ENCODE measurements around the gene PATJ. TPM values are rescaled to one million over a fixed set of nuclear protein-coding genes. Genes with fewer than 3 reads are reported as not detected.
A peak's percentile ranks its signal among the peaks of the same experiment; 100 is the strongest.

Gene PATJ
- total RNA-seq, 2 experiments from 2014 or later, result 6.8 to 13.7 TPM

- Mint-ChIP-seq H3K4me1 (peaks cover 2% of the 10 kb centered on the region), H3K27me3 (no peaks in the 10 kb centered on the region), H3K36me3 (peaks cover 2% of the 10 kb centered on the region), H3K27ac (no peak overlapping the region), H3K9me3 (ENCODE audit: low read depth) (no peaks in the 10 kb centered on the region), H3K4me3 (no peak overlapping the region)
- DNase-seq (no peak), ATAC-seq (no peak)
- CTCF ChIA-PET, result interaction anchor here (0.7 kb wide), 1 partner anchor 52 kb away, joined by 3 read pairs; no protein-coding TSS in a partner anchor
Measured at GRCh38 chr1:61732726-61733125, 9.6 kb upstream of the PATJ start.

- H3K4me3 Mint-ChIP-seq, result peak overlapping the region; percentile 93
- H3K27ac Mint-ChIP-seq, result peak overlapping the region; percentile 82
- ATAC-seq, result no peak
- CTCF ChIA-PET, result no interaction called here
- H3K4me1 Mint-ChIP-seq, result peaks cover 25% of the 10 kb centered on the region
- no peaks in the 10 kb centered on the region for H3K9me3 Mint-ChIP-seq (ENCODE audit: low read depth)
- DNase-seq, result no peak
- H3K36me3 Mint-ChIP-seq, result peaks cover 3% of the 10 kb centered on the region
- no peaks in the 10 kb centered on the region for H3K27me3 Mint-ChIP-seq
Measured at GRCh38 chr1:61740751-61741700, 1.3 kb upstream of the PATJ start.

GRCh38 chr1:61742620-61743430 is 545 bp downstream of the PATJ start:
- peak overlapping the region; percentile 11 for H3K27ac Mint-ChIP-seq
- DNase-seq, result no peak

GRCh38 chr1:61743431-61743705 is 1.1 kb downstream of the PATJ start:
- ATAC-seq, result no peak
- Mint-ChIP-seq H3K27me3 (no peaks in the 10 kb centered on the region), H3K9me3 (ENCODE audit: low read depth) (no peaks in the 10 kb centered on the region), H3K4me3 (peak overlapping the region; percentile 64), H3K4me1 (peaks cover 27% of the 10 kb centered on the region), H3K36me3 (peaks cover 3% of the 10 kb centered on the region), H3K27ac (peak overlapping the region; percentile 11)
- no peak for DNase-seq
- CTCF ChIA-PET, result interaction anchor here (1.2 kb wide), 1 partner anchor 18 kb away, joined by 3 read pairs; the partner anchor contains the start of gene TM2D1

More at GRCh38 chr1:61742620-61743430, 545 bp downstream of the PATJ start:
- no peaks in the 10 kb centered on the region for H3K9me3 Mint-ChIP-seq (ENCODE audit: low read depth)
- ATAC-seq, result peak; percentile 72
- H3K27me3 Mint-ChIP-seq, result no peaks in the 10 kb centered on the region
- peaks cover 27% of the 10 kb centered on the region for H3K4me1 Mint-ChIP-seq
- CTCF ChIA-PET, result no interaction called here
- peaks cover 3% of the 10 kb centered on the region for H3K36me3 Mint-ChIP-seq
- H3K4me3 Mint-ChIP-seq, result peak overlapping the region; percentile 93

GRCh38 chr1:61743716-61744580 is 1.7 kb downstream of the PATJ start:
- ATAC-seq (no peak), DNase-seq (no peak)
- no peaks in the 10 kb centered on the region for H3K27me3 Mint-ChIP-seq
- H3K4me1 Mint-ChIP-seq, result peaks cover 27% of the 10 kb centered on the region
- H3K36me3 Mint-ChIP-seq, result peaks cover 3% of the 10 kb centered on the region
- CTCF ChIA-PET, result interaction anchor here (0.7 to 1.2 kb wide), 2 partner anchors 19 to 208 kb away, joined by 3 read pairs; partner anchors contain the start of gene TM2D1
- no peak overlapping the region for H3K27ac Mint-ChIP-seq
- H3K4me3 Mint-ChIP-seq, result peak overlapping the region; percentile 64
- no peaks in the 10 kb centered on the region for H3K9me3 Mint-ChIP-seq (ENCODE audit: low read depth)

- CTCF ChIA-PET, result no interaction called here
- Mint-ChIP-seq H3K9me3 (ENCODE audit: low read depth) (no peaks in the 10 kb centered on the region), H3K36me3 (peaks cover 2% of the 10 kb centered on the region), H3K4me1 (peaks cover 13% of the 10 kb centered on the region), H3K27ac (no peak overlapping the region), H3K4me3 (no peak overlapping the region), H3K27me3 (no peaks in the 10 kb centered on the region)
- DNase-seq (no peak), ATAC-seq (no peak)
Measured at GRCh38 chr1:61746813-61747212, 4.5 kb downstream of the PATJ start.

- Mint-ChIP-seq H3K4me3 (no peak overlapping the region), H3K27me3 (no peaks in the 10 kb centered on the region), H3K4me1 (peaks cover 8% of the 10 kb centered on the region), H3K9me3 (ENCODE audit: low read depth) (no peaks in the 10 kb centered on the region), H3K27ac (no peak overlapping the region), H3K36me3 (no peaks in the 10 kb centered on the region)
- ATAC-seq, result no peak
- no peak for DNase-seq
- CTCF ChIA-PET, result interaction anchor here (1.7 kb wide), 1 partner anchor 10 kb away, joined by 3 read pairs; no protein-coding TSS in a partner anchor
Measured at GRCh38 chr1:61748566-61748965, 6.3 kb downstream of the PATJ start.

- CTCF ChIA-PET, result interaction anchor here (1.7 kb wide), 1 partner anchor 8 kb away, joined by 3 read pairs; no protein-coding TSS in a partner anchor
Measured at GRCh38 chr1:61749574-61749973, 7.3 kb downstream of the PATJ start.

GRCh38 chr1:61752921-61753389 is 10.7 kb downstream of the PATJ start:
- no peaks in the 10 kb centered on the region for H3K9me3 Mint-ChIP-seq (ENCODE audit: low read depth)
- ATAC-seq (no peak), DNase-seq (no peak)
- peaks cover 4% of the 10 kb centered on the region for H3K4me1 Mint-ChIP-seq
- H3K27ac Mint-ChIP-seq, result no peak overlapping the region
- H3K4me3 Mint-ChIP-seq, result no peak overlapping the region
- CTCF ChIA-PET, result no interaction called here
- H3K36me3 Mint-ChIP-seq, result no peaks in the 10 kb centered on the region
- H3K27me3 Mint-ChIP-seq, result no peaks in the 10 kb centered on the region

More at GRCh38 chr1:61749574-61749973, 7.3 kb downstream of the PATJ start:
- H3K36me3 Mint-ChIP-seq, result no peaks in the 10 kb centered on the region
- H3K9me3 Mint-ChIP-seq (ENCODE audit: low read depth), result no peaks in the 10 kb centered on the region
- no peaks in the 10 kb centered on the region for H3K27me3 Mint-ChIP-seq
- DNase-seq (no peak), ATAC-seq (no peak)
- H3K27ac Mint-ChIP-seq, result no peak overlapping the region
- peaks cover 4% of the 10 kb centered on the region for H3K4me1 Mint-ChIP-seq
- no peak overlapping the region for H3K4me3 Mint-ChIP-seq

- Mint-ChIP-seq H3K27me3 (no peaks in the 10 kb centered on the region), H3K4me3 (no peak overlapping the region), H3K36me3 (no peaks in the 10 kb centered on the region), H3K27ac (no peak overlapping the region), H3K4me1 (peaks cover 4% of the 10 kb centered on the region), H3K9me3 (ENCODE audit: low read depth) (no peaks in the 10 kb centered on the region)
- ATAC-seq (no peak), DNase-seq (no peak)
- CTCF ChIA-PET, result interaction anchor here (0.7 kb wide), 1 partner anchor 251 kb away, joined by 3 read pairs; no protein-coding TSS in a partner anchor
Measured at GRCh38 chr1:61753998-61754508, 11.8 kb downstream of the PATJ start.

- Mint-ChIP-seq H3K9me3 (ENCODE audit: low read depth) (no peaks in the 10 kb centered on the region), H3K27ac (no peak overlapping the region), H3K36me3 (no peaks in the 10 kb centered on the region), H3K4me1 (peaks cover 4% of the 10 kb centered on the region), H3K27me3 (no peaks in the 10 kb centered on the region), H3K4me3 (no peak overlapping the region)
- DNase-seq (no peak), ATAC-seq (no peak)
- CTCF ChIA-PET, result interaction anchor here (0.7 kb wide), 1 partner anchor 251 kb away, joined by 3 read pairs; no protein-coding TSS in a partner anchor
Measured at GRCh38 chr1:61754545-61754944, 12.3 kb downstream of the PATJ start.

GRCh38 chr1:61756773-61757172 is 14.5 kb downstream of the PATJ start:
- CTCF ChIA-PET, result no interaction called here
- ATAC-seq (no peak), DNase-seq (no peak)
- Mint-ChIP-seq H3K36me3 (no peaks in the 10 kb centered on the region), H3K9me3 (ENCODE audit: low read depth) (no peaks in the 10 kb centered on the region), H3K27ac (no peak overlapping the region), H3K4me1 (peaks cover 4% of the 10 kb centered on the region), H3K27me3 (no peaks in the 10 kb centered on the region), H3K4me3 (no peak overlapping the region)

Data from activated CD8-positive, alpha-beta memory T cell treated with anti-CD3 and anti-CD28 coated beads, Interleukin-2, amount 10 ng/mL, durations not matched to agents 7 days and 5 days (primary cell).